CD4-positive, alpha-beta T cell treated with Interferon gamma for 1 hour (primary cell): ENCODE measurements around the gene CACNA1C.

ENCODE experiments used
- DNase-seq: peaks from one replicate; pipeline ENCODE4 v3.0.0-alpha.2; 2020

Gene CACNA1C

GRCh38 chr12:2173971-2174370 lies 121.2 kb downstream of the CACNA1C start:
- no peak for DNase-seq

DNA sequence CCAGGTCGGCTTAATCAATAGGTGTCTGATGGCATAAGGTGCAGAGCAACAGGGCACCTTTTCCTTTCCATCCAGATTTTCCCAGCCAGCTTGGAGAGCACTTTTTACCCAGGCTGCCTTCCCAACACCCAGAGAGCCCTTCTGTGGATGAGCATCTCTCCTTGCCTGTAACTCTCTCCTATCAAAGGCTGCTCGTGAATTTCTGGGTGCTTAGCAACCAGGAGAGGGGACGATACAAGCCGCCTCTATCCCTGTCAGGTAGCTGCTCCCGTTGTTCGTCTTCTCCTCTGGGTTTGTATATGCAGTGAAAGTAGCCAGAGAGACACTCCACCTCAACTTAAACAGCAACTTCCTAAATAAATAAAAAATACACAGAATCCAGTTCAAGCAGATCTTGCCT lies 124.2 kb downstream of the CACNA1C start:
- DNase-seq = no peak

- DNase-seq = no peak
Observed at GRCh38 chr12:2177751-2178150, 125.0 kb downstream of the CACNA1C start.

DNA sequence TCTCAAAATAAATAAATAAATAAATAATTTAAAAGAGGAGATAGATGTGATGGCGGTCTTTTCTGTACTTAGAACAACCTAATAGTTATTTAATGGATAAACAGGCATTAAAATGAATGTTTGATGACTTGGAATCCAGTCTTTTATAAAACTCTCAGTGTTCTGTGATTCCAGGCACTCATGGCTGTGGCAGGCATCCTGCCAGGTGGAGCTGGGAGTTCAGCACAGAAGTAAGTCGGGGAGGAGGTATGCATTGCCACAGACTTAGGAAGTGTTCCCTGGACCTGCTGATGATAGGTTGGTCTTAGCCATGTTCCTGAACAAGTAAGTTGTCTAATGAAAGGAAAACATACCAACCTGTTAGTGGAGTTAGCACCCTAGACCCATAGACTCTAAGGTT lies 126.3 kb downstream of the CACNA1C start:
- DNase-seq = no peak

- no peak for DNase-seq
Observed at GRCh38 chr12:2179953-2180736, 127.4 kb downstream of the CACNA1C start.

DNA sequence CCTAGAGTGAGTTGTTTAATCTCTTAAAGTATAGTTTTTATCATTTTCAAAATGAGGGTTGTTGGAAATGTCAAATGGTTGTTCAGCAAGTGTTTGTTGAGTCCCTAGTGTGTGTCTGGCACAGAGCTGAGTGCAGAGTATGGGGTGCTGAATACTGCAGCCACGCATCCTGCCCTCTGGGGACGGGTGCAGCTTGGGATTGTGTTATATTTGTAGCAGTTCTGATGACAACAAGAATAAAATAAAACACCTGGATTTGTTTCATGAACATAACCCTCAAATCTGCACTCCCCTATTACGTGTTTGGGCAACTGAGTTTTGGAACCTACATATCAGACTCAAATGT lies 127.9 kb downstream of the CACNA1C start:
- no peak for DNase-seq

GRCh38 chr12:2183556-2184541 lies 131.1 kb downstream of the CACNA1C start:
- DNase-seq = no peak

- DNase-seq = no peak
Observed at GRCh38 chr12:2185751-2186341, 133.1 kb downstream of the CACNA1C start.

DNA sequence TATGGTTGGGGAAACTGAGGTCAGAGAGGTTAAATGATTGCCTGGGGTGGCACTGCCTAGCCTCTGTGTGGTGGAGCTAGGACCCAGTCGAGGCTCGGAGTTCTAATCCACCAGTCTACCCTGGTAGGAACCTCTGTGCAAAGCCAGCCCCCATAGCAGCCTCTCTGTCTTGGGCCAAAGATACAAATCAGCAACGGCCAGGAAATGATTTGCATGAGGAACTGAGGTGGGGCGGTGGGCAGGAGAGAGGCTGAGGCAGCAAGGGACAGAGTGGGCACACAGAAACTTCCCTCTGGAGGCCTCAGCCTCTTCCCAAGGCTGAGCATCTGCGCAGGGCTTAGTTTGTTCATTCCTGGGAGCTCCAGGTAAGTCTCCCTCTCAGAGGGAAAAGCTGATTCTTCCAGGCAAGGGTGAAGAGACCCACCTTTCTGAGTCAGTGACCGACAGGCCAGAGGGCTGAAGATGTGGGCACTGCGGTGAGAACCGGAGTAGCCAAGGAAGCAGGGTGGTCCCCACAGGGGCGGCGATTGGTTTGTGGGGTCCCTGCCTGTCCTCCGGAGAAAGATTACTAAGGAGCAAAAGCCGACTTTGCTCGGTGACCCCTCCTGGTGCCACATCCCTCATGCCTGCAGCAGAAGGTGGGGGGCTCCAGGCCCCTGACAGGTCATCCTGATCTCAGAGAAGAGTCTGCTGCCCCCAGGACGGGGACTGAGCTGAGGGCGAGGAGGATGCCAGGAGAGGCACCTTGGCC lies 134.6 kb downstream of the CACNA1C start:
- no peak for DNase-seq

DNA sequence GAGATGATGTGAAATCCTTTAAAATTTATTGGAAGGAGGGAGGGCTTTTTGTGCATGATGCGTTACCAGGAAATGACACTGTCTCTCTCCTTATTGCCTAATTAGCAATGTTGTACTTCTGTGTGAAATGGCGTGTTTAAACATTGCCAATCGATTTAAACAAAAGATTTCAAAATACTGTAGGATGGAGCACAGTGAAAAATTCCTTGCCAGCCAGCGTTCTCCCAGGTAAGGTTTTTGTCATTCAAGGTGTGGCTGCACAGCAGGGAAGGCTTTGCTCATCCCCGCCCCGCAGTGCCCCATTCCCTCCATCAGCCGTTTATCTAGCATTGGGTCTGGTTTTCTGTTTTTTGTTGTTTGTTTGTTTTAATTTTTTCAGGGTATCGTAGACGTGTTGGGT lies 137.3 kb downstream of the CACNA1C start:
- DNase-seq = no peak

DNA sequence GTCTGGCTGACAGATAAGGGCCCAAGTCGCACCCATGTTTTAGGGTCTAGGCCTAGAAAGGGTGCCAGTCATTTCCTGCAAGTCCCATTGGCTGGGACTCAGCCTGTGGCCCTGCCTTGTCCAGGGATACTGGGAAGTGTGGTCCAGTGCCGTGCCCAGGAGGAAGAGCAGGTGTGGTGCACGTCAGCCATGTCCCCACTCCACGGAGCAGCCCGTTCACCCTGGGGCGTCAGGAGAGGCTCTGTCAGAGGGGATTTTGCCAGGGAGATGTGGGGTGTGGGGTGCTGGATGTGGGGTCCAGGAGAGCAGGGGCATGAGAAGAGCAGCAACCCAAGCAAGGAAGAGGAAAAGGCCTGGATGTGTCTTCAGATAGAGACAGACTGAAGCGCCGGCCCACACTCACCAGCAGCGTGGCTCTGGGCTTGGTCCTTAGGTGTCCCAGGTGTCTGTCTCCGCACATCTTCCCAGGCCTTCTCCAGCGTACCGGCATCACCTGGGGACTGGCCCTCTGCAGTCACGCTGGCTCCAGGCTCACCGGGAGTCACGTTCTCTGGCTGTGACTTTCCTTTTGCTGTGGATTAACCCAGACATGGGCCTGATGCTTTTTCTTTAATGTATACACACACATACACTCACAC lies 138.2 kb downstream of the CACNA1C start:
- DNase-seq = no peak

- DNase-seq = no peak
Observed at GRCh38 chr12:2191534-2192153, 138.9 kb downstream of the CACNA1C start.

GRCh38 chr12:2192231-2192630 lies 139.4 kb downstream of the CACNA1C start:
- no peak for DNase-seq

GRCh38 chr12:2194060-2194459 lies 141.3 kb downstream of the CACNA1C start:
- DNase-seq = no peak

DNA sequence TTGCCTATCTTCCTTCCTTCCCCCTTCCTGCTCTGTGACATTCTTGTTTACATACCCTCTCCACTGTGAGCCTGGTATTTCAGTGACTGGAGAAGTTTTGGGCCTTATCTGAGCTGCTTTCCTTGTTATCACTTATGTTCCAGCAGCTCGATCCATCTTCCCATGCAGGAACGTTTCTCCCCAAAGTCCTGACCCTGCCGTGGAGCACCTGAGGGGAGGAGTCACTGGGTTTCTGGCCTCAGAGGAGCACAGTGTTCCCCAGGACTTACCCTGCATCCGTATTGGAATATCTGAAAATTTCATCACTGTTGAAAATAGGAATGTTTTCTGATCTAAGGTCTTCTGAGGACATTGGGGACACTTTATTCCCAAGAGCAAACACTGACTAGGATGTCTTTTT lies 141.8 kb downstream of the CACNA1C start:
- DNase-seq = no peak

DNA sequence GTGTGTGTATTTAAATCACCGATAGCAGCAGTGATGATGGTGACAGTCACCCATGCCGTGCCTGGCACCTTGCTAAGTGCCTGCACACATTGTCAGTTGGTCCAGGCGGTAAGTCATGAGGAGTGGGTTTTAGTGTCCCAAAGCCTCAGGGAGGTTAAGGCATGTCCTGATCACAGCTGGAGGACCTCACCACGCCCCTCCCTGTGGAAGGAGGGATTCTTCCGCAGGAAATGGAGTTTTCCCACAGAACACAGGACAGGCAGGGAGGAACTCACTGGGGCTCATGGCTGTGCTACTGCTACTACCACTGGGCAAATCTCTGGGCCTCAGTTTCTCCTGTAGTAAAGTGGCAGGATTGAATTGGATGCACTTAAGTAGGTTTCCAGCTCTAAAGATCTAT lies 142.3 kb downstream of the CACNA1C start:
- no peak for DNase-seq

DNA sequence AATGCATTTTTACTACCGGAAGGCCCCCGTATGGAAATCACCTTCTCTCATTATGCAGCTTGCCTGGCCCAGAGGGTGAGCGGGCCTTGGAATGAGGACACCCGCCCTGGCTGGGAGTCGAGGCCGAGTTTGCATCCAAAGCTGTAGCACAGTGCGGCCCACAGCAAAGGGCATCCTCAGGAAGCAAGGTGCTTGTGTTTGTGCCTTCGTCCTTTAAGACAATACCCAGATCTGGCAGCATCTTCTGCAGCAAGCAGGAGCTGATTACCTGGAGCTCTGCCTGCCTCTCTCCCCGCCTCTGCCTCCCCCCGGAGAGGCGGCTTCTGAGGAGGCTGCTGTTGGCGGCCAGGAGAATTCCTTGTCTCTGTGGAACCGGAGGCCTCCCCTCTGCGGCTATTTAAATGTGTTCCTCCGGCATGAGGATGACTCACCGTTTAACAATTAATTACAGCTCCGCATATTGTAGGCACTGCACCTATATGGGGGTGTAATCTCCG lies 145.3 kb downstream of the CACNA1C start:
- no peak for DNase-seq

DNA sequence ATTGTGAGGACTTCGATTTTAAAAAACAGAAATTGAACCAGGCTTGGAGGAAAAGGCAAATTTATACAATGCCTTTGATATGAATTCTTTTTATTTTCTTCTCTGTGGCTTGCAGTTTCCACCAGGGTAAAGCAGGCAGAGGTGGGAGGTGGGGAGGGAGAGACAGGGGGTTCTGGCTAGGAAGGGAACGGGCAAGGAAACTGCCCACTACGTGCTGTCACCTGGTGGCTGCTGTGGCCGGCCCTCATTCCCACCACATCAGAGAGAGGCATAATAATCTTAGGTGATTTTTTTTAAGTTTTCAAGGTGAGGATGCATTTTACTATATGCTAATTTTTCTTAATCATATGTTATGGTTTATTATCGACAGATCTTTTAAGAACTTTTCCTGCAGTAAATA lies 145.8 kb downstream of the CACNA1C start:
- DNase-seq = no peak

DNA sequence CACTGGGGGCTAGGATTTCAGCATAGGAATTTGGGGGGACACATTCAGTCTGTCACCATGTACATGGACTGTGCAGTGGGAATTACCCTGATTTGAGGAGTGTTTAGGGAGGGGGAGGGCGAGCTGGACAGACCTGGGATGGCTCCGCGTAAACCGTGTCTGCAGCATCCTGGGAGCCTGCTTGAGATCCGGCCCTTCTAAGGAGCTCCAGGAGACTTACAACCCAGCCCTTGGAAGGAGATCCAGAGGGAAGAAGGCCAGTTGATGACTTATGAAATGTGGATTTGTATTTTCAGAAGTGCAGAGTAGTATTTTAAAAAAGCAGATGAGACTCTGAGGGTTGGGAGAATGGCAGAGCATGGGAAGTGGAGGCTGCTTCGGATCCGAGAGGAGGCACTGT lies 153.2 kb downstream of the CACNA1C start:
- DNase-seq = no peak

DNA sequence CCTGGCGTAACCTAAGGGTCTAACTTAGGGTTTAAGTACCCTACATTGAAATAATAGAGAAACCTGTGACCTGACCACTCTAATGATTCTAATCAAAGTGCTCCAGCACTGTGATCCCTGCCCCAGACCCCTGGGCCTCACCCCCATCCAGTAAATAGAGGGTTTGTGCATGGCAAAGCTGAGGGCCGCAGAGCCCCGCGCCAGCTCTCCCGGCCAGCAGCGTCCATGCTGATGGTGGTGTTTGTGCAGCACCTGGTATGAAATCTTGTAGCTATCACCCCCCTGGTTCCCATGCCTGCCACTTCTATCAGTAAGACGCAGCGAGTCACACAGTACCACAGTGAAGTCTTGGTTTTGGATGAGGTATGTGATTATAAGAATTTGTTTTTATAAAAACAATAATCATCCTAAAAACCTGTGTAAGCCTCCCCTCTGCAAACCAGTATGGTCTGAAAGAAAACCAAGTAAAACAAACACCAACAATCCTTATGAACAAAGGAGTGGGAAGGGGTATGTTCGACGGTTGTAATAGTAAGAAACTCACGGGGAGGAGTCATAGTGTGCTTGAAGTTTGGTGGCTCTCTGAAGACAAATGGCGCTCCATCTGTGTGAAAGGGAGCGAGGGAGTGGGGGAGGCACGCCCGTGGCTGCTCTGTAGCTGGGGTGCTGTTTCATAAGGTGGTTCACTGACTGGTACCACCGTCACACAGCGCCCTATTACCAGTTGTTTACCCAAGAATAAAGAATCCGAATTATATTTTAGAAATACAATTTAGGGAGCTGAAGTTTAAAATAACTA lies 156.2 kb downstream of the CACNA1C start:
- DNase-seq = no peak

DNA sequence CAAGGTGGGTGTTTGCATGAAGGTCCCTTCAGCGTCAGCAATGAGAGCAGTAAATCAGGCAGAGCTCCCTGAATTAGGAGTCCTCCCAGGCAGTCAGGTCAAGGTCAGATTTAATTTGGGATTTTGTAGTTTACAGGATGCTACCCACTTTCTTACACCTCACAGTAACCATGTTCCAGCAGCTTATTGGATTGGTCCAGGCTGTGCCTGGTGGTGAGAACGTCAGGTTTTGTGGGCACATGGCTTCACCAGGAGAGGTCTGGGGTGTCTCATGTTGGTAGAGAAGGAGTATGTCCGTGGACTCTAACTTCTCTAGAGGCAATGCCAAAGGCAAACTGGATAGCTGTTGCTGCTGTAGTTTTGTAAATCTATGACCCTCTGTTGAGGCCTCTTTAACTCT lies 158.3 kb downstream of the CACNA1C start:
- no peak for DNase-seq
